Activated T-helper 17 cell treated with anti-CD3 and anti-CD28 coated beads, Interleukin-2, amount 50 U/mL, for 72 hours (primary cell): ENCODE results near the gene RIN3. TPM values are rescaled to one million over a fixed set of nuclear protein-coding genes. Genes with fewer than 3 reads are reported as not detected.

ENCODE experiments used
- ATAC-seq: fragments of 150-1000 bp; cut with Tn5 transposase; replicated peaks from 2 replicates; pipeline ENCODE4 v1.10.0; 2021; ENCODE audit warnings: mild to moderate bottlenecking, moderate library complexity
- H3K27ac Mint-ChIP-seq: one replicate; pipeline ENCODE4 v1.8.0; 2022; ENCODE audit warnings: mixed read lengths
- H3K27me3 Mint-ChIP-seq: one replicate; pipeline ENCODE4 v1.8.0; 2022; ENCODE audit warnings: mixed read lengths
- H3K36me3 Mint-ChIP-seq: one replicate; pipeline ENCODE4 v1.8.0; 2022; ENCODE audit warnings: low read depth, mild to moderate bottlenecking, mixed read lengths
- H3K4me1 Mint-ChIP-seq: one replicate; pipeline ENCODE4 v1.8.0; 2022; ENCODE audit warnings: mixed read lengths
- H3K4me3 Mint-ChIP-seq: one replicate; pipeline ENCODE4 v1.8.0; 2022; ENCODE audit warnings: mild to moderate bottlenecking, mixed read lengths
- H3K9me3 Mint-ChIP-seq: one replicate; pipeline ENCODE4 v1.8.0; 2022; ENCODE audit warnings: mixed read lengths
- total RNA-seq, 2 donors: library from RNA; stranded (reverse); gene quantifications; one replicate each; pipeline ENCODE4 v1.2.3, GENCODE V29; 2022

RIN3 gene
- total RNA-seq, 2 donors from 2014 or later, result 14.1 to 24.1 TPM

DNA sequence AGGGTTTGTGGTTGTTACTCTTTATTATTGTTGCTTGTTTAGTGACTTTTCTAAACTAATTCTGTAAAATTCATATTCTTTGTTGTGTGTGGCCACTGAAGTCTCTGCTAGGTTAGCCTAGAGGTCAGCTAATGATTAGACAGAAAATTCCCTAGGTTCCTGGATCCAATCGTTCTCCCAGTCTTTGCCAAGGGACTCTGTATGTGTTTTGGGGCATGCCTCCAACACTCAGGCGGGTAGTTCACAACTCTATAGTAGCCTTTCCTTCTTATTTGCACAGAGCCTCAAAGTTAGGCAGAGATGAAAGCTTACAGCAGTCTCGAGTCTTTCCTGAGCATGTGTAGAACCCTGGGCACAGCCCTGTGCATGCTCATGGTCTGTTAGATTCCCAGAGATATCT, 32.7 kb upstream of the RIN3 start:
- Mint-ChIP-seq H3K4me3 (no peak overlapping the region), H3K27ac (no peak overlapping the region), H3K27me3 (peaks cover 15% of the 10 kb centered on the region), H3K4me1 (no peaks in the 10 kb centered on the region), H3K36me3 (no peaks in the 10 kb centered on the region), H3K9me3 (no peaks in the 10 kb centered on the region)
- no peak for ATAC-seq

DNA sequence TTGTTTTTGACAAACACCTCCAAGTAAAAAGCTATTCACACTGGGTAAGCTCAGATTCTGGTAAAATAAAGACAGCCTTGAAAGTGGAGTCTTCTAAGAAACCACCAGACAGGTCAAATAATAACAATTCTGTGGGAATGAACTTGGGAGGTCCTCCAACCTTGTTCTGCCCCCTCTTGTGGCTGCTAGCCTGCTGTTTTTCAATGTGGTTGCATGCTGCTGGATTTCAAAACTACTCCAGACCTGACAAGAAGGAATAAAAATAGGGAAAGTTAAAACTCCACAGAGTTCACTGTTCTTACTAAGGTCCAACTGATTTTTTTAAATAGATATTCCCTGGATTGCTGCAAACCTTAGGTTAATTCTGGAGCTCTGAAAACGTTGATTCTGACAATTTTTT, 32.2 kb upstream of the RIN3 start:
- no peak overlapping the region for H3K4me3 Mint-ChIP-seq

DNA sequence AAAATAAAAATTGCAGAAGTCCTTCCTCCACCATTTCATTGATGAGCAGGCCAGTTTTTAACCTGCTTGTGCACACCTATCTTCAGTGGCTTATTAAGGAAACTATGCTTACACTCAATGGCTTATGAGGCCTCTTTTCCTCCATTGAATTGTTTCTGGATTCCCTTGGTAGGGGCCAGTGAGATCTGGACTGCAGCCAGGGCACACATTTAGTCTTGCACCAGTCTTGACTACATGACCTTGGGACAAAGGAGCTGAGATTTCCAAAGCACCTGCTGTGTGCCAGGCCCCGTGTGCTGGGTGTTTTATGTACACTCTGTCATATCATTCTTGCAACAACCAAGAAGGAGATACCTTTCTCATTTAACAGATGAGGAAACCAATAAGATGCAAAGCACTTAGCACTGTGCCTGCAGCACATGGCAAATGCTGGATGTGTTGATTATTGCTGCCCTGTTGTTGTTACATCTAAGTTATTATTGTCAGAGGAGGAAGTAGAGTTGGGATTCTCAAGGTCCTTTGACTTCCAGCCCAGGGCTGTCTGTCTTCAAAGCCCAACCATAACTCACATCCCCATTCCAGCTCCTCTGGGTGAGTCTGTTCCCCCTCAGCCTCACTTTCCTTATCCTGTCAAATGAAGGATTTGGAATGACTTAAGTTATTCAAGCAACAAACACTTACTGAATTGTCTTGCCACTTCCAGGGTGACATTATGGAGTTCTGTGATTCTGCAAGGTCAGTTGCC, 31.6 kb upstream of the RIN3 start:
- Mint-ChIP-seq H3K4me3 (no peak overlapping the region), H3K27me3 (peaks cover 15% of the 10 kb centered on the region), H3K9me3 (no peaks in the 10 kb centered on the region), H3K27ac (no peak overlapping the region), H3K4me1 (no peaks in the 10 kb centered on the region), H3K36me3 (no peaks in the 10 kb centered on the region)
- ATAC-seq, result no peak

More for the DNA sequence above, 32.2 kb upstream of the RIN3 start:
- Mint-ChIP-seq H3K36me3 (no peaks in the 10 kb centered on the region), H3K4me1 (no peaks in the 10 kb centered on the region), H3K27me3 (peaks cover 15% of the 10 kb centered on the region), H3K9me3 (no peaks in the 10 kb centered on the region), H3K27ac (no peak overlapping the region)
- ATAC-seq, result no peak

DNA sequence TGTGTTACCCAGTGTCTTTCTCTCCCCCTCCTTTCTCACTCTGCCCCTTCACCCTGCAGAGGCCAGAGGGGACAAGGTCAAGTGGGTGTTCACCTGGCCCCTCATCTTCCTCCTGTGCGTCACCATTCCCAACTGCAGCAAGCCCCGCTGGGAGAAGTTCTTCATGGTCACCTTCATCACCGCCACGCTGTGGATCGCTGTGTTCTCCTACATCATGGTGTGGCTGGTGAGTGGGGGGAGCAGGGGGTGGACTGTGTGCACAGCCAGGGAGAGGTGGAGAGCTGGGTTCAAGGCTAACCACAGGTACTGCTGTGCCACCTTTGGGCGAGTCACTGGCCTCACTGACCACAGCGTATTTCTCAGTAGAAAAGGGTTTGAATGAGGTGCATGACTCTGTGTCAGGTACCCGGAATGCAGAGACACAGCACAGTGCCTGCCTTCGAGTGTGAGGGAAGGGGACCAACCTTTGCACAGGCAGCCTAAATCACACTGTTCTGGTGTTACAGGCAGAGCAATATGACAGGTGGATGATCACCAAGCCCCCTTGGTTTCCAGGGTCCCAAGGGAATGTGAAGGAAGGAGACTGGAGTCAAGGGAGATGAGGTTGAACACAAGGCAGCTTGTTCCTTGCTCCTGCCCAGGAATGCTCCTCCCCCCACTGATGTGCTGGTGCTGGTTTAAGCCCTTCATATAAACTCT, 30.8 kb upstream of the RIN3 start:
- H3K4me1 Mint-ChIP-seq, result no peaks in the 10 kb centered on the region
- no peaks in the 10 kb centered on the region for H3K36me3 Mint-ChIP-seq
- no peak overlapping the region for H3K4me3 Mint-ChIP-seq
- ATAC-seq, result no peak
- no peak overlapping the region for H3K27ac Mint-ChIP-seq
- peaks cover 19% of the 10 kb centered on the region for H3K27me3 Mint-ChIP-seq
- H3K9me3 Mint-ChIP-seq, result no peaks in the 10 kb centered on the region

DNA sequence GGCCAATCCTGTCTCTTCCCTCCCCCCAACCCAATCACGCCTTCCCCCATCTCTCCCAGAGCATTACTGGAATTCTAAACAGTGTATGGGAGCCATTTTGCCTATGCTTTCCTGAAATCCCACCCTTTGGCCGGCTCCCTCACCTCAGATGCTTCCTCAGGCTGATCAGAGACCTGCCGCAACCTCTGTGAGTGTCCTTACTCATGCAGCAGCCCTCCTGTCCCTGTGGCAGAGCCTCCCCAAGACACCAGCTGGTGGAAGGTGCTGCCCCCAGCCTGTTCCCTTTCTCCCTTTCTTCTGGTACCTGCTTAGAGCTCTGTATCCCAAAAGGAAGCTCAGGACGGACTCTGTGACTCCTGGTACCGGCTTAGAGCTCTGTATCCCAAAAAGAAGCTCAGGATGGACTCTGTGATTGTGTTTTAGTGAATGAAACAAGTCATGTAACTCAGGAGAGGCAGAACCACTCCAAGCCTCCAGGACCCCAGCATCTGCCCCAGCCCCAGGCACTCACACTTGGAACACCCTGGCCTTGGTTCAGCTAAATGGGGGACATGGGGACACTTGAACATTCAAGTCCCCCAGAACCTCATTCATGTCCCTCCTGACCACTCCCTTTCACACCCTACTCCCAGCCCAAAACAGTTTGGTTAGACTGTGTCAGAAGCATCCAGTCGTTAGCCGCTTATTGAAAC, 29.3 kb upstream of the RIN3 start:
- no peak overlapping the region for H3K27ac Mint-ChIP-seq
- no peaks in the 10 kb centered on the region for H3K9me3 Mint-ChIP-seq
- H3K27me3 Mint-ChIP-seq, result peaks cover 16% of the 10 kb centered on the region
- H3K36me3 Mint-ChIP-seq, result no peaks in the 10 kb centered on the region
- no peaks in the 10 kb centered on the region for H3K4me1 Mint-ChIP-seq
- ATAC-seq, result no peak
- H3K4me3 Mint-ChIP-seq, result no peak overlapping the region

DNA sequence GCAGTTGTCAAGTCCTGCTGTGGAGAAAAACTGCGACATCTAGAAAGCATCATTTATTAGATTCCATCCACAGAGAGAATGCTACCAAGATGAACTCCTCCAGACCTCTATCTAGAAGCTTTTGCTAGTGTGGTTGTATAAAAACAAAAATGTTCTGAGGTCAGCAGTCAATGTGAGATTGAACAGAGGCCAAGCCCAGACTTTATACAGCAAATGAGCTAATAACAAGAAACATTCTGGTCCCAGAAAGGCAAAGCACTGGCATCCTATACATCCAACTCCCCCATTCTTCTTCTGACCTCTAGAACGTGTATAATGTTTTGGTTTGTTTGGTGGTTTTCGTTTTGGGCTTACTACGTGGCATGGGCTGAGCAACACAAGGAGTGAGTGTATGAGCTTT, 26.7 kb upstream of the RIN3 start:
- Mint-ChIP-seq H3K4me3 (no peak overlapping the region), H3K4me1 (no peaks in the 10 kb centered on the region), H3K27ac (no peak overlapping the region), H3K27me3 (peaks cover 11% of the 10 kb centered on the region), H3K36me3 (no peaks in the 10 kb centered on the region), H3K9me3 (no peaks in the 10 kb centered on the region)
- ATAC-seq, result no peak

DNA sequence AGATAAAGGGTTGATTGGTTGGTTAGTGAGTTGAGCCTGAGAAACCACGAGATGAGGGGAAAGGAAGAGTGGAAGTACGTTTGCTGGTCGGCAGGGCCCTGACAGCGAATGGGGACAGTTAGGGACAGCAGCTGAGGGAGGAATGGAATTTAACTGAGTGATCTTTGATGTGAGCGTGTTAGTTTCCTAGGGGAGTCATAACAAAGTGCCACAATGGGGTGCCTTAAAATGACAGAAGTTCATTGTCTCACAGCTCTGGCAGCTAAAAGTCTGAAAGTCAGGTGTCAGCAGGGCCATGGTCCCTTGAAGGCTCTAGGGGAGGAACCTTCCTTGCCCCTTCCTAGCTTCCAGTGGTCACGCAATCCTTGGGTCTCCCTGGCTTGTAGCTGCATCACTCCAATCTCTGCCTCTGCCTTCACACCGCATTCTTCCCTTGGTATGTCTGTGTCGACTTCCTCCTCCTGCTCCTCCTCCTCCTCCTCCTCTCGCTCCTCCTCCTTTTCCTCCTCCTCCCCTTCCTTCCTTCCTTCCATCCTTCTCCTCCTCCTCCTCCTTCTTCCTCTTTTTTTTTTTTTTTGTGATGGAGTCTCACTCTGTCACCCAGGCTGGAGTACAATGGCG, 26.0 kb upstream of the RIN3 start:
- Mint-ChIP-seq H3K36me3 (no peaks in the 10 kb centered on the region), H3K9me3 (no peaks in the 10 kb centered on the region), H3K27ac (no peak overlapping the region), H3K27me3 (peaks cover 11% of the 10 kb centered on the region), H3K4me1 (no peaks in the 10 kb centered on the region), H3K4me3 (no peak overlapping the region)
- no peak for ATAC-seq

DNA sequence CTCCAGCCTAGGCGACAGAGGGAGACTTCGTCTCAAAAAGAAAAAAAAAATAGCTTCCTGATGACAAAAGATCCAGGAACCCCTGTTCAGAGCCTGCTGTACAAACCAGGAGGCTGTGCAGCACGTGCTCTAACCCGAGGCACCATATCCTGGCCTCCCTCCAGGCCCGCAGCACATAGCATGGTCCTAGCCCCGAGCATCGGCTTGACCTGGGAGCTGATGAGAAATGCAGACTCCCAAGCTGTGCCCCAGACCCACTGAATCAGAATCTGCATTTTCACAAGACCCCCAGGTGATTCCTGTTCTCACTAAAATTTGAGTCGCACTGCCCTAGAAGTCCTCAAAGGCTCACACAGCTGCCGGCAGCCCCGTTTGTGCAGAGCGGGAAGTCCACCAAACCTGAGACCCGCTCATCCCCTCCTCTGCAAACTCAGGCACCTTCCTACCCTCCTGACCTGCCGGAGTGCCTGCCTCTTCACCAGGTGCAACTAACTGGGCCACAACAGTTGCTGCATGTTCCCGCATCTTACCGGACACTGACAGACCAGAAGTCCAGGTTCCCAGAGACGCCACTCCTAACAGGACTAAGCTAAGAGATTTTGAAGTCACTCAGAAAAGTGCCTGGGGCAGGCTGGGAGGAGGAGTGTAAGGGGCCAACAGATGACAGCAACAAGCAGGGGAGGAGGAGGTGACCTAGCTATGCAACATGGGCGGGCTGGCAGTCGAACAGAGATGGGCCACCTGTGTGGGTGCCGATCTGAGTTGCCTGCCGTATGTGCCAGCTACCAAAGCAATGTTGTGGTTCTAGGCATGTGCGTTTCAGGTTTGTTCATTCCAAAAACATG, 24.0 kb upstream of the RIN3 start:
- H3K27me3 Mint-ChIP-seq, result peaks cover 4% of the 10 kb centered on the region
- ATAC-seq, result no peak
- H3K4me1 Mint-ChIP-seq, result no peaks in the 10 kb centered on the region
- no peaks in the 10 kb centered on the region for H3K9me3 Mint-ChIP-seq
- no peak overlapping the region for H3K27ac Mint-ChIP-seq
- H3K4me3 Mint-ChIP-seq, result no peak overlapping the region
- no peaks in the 10 kb centered on the region for H3K36me3 Mint-ChIP-seq

DNA sequence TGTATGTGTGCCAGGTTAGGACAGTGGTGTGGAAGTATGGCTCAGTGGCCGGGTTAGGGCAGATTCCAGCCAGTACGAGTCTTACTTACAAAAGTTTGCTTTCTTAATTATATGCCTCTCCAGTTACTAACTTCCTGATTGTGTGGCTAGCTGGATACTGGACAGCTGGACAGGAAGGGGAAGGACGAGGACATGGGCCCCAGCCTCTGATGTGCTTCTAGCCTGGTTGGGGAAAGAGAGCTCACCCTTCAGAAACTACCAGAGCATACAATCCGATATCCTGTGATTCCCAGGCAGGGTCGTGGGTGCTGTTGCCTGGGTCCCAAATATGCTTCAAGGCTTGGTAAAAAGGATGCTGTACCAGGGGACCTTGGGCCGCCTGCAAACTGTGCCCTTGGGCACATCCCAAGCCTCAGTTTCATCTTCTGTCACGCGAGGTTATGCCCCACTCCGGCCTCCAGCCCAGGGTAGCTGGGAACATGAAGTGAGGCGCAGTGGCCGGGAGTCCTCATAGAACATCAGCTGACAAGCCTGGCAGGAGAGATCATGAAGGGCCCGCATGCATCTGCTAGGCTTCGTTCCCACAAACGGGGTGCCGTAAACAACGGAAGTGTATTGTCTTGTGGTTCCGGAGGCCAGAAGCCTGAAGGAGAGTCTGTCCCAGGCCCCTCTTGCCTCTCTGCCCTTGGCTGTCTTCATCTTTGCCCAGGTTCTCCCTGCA, 23.2 kb upstream of the RIN3 start:
- Mint-ChIP-seq H3K27ac (no peak overlapping the region), H3K9me3 (no peaks in the 10 kb centered on the region), H3K4me3 (no peak overlapping the region), H3K4me1 (no peaks in the 10 kb centered on the region), H3K27me3 (peaks cover 4% of the 10 kb centered on the region), H3K36me3 (no peaks in the 10 kb centered on the region)
- ATAC-seq, result no peak

DNA sequence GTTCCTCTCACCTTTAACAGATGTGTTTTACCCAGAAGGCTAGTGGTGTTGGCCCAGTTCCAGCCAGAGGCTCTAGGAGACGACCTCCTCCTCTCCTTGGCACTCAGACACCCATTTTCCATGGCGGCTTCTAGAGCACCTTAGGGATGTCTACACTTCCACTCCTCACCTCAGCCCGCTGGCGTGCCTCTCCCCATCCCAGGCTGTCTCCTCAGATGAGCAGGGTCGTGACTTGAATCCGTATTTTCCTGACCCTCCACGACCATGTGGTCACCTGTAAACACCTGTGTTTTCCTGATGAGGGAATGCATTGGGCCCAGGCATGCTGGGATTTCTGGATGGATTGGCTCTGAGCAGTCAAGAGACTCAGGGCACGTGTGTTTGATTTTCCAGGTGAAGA, 21.8 kb upstream of the RIN3 start:
- Mint-ChIP-seq H3K4me1 (no peaks in the 10 kb centered on the region), H3K27me3 (peaks cover 4% of the 10 kb centered on the region), H3K27ac (no peak overlapping the region), H3K9me3 (no peaks in the 10 kb centered on the region), H3K4me3 (no peak overlapping the region), H3K36me3 (no peaks in the 10 kb centered on the region)
- ATAC-seq, result no peak

DNA sequence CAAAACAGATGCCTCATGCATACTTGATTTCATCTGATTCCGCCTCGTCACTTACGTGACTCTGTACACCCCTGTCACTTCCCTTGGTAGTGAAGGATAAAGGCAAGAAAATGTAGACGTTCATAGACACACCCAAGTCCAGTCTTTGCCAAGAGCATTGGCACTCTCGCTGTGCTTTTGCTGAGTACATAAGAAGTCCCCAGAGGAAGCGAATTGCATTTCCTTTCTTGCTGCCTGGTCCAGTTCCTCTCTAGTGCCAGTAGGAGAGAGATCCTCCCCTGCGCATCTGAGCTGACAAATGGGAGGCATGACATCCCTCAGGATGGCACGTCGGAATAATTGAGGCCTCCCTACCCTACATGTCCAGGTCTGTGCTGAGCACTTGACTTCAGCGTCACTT, 21.3 kb upstream of the RIN3 start:
- peaks cover under 1% of the 10 kb centered on the region for H3K27me3 Mint-ChIP-seq
- no peak for ATAC-seq
- no peak overlapping the region for H3K4me3 Mint-ChIP-seq
- H3K4me1 Mint-ChIP-seq, result no peaks in the 10 kb centered on the region
- no peaks in the 10 kb centered on the region for H3K36me3 Mint-ChIP-seq
- no peaks in the 10 kb centered on the region for H3K9me3 Mint-ChIP-seq
- H3K27ac Mint-ChIP-seq, result no peak overlapping the region

DNA sequence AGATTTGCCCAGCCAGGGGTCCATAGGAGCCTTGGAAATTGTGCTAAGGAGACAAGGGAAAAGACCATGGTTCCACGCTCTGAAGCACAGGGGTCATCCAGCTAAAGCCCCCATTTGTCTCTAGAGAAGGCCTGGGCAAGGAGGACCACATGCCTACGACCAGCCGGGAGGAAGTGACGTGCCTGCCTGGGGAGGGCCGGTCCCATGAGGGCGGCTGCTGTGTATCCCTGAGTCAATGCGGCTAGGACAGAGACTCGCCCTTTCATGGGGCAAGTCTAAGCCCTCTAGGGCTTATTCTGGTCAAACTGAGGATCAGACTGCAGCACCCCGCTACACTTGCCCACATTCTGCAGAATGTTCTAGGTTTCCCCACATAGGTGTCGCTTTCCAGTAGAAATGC, 20.6 kb upstream of the RIN3 start:
- H3K9me3 Mint-ChIP-seq, result no peaks in the 10 kb centered on the region
- H3K4me3 Mint-ChIP-seq, result no peak overlapping the region
- no peak for ATAC-seq
- no peaks in the 10 kb centered on the region for H3K27me3 Mint-ChIP-seq
- H3K36me3 Mint-ChIP-seq, result no peaks in the 10 kb centered on the region
- H3K27ac Mint-ChIP-seq, result no peak overlapping the region
- no peaks in the 10 kb centered on the region for H3K4me1 Mint-ChIP-seq

DNA sequence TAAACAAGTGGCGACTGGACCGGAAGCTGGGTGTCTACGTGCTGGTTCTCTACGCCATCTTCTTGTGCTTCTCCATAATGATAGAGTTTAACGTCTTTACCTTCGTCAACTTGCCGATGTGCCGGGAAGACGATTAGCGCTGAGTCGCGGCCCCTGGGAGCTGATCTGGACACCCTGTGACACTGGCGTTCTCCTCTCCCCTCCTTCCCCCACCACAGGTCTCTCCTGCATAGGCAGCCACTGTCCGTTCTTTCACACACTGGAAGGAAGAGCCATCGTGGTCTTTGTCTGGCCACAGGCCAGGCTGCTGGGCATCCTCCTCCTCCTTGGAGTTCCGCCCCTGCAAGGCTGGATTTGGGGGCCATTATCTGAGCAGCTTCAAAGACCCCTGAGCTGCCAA, 20.1 kb upstream of the RIN3 start:
- Mint-ChIP-seq H3K4me3 (no peak overlapping the region), H3K9me3 (no peaks in the 10 kb centered on the region), H3K27ac (no peak overlapping the region), H3K4me1 (no peaks in the 10 kb centered on the region), H3K27me3 (no peaks in the 10 kb centered on the region), H3K36me3 (no peaks in the 10 kb centered on the region)
- no peak for ATAC-seq
